Renal cortex interstitium (tissue), 11 donors: ENCODE data around the gene PLA2G4B. TPM values are rescaled to one million over a fixed set of nuclear protein-coding genes. Genes with fewer than 3 reads are reported as not detected.

Experiments used
- DNase-seq, 11 donors: peaks; one replicate each; pipeline ENCODE4 v3.0.0-alpha.2; 2013; ENCODE audit warnings: low read depth in 9 of 11, low spot score in 4 of 11; ENCODE audit errors: extremely low read depth in 1 of 11
- polyA plus RNA-seq, 3 donors: library from polyadenylated mRNA; unstranded; fragments of 120-200 nt; gene quantifications; one replicate each; pipeline ENCODE4 v1.2.1, GENCODE V29; 2013; ENCODE audit not compliant: insufficient read length in 3 of 3

PLA2G4B gene
- polyA plus RNA-seq, 3 donors = 11.9 to 24.3 (median 12.6) TPM

DNA sequence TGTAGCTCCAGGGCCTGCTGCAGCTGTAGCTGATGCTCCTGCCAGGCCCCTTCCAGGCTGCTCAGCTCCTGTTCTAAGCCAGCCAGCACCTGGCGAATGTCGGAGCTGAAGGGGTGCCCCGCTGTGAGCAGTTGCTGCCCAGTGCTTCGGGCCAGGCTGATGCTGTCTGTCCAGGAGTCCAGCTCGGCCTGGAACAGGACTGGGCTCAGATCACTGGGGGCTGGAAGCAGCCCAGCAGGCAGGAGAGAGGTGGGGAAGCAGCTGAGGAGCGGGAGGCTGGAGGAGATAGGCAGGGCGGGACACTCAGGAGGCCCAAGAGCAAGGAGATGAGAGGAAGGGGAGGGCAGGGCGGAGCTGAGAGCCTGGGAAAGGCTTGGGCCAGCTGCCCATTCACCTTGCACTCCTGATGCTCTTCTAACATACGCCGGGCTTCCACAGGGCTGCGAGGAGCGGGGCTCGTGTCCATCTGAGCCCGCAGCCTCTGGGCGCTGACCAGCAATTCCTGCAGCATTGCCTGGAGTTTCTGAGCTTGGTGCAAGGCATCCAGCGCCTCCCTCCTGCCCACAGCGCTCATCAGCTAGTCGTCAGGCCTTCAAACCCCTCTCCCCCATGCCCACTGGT, 23.2 kb downstream of the PLA2G4B start:
- no peak for DNase-seq

DNA sequence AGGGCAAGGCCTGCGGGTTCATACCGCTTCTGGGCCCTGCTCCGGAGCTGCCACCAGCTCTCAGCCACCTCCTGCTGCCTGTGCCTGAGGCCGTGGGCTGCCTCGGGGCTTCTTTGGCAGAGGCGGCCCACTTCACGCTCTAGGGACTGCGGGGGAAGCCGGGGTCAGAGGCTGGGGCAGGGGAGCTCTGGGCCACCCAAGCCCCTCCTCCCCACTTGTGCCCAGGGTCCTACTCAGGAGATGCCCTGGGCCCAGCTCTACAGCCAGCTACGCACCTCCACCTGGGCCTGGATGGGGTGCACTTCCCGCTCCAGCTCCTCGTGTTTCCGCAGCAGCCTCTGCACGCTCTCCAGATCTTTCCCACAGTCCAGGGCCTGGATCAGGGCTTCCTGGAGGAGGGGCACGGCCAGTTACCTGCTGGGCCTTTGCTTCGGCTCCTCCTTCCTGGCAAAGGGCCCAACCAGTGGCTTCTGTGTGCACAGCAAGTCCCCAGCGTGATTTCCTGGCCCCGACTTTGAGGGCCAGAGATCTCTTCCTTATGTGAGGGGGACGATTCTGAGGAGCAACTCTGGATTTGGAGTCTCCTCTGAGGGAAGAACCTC, 24.0 kb downstream of the PLA2G4B start:
- DNase-seq = no peak

DNA sequence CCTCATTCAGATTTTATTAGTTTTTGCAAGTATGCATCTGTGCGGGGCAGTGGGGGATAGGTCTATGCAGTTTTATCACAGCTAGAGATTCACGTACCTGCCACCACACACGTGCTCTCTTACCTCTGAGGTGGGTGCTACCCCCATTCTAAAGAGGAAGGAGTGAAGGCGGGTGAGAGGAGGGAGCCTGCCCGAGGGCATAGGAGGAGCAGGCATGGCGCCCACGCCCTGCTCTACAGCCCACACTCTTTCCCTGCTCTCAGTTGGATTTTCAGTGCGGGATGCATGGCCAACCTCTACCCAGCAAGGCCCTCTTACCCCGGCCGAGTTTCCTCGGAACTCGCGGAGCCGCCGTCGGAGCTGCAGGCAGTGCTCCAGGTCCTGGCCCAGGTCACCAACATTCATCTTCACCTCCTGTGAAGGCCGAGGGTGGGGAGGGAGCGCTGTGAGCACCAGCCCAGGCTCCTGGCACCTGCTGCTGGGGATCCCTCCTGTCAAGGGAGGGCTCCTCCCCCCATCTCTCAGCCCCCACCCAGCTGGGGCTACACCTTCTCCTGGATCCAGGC, 26.9 kb downstream of the PLA2G4B start:
- no peak for DNase-seq

DNA sequence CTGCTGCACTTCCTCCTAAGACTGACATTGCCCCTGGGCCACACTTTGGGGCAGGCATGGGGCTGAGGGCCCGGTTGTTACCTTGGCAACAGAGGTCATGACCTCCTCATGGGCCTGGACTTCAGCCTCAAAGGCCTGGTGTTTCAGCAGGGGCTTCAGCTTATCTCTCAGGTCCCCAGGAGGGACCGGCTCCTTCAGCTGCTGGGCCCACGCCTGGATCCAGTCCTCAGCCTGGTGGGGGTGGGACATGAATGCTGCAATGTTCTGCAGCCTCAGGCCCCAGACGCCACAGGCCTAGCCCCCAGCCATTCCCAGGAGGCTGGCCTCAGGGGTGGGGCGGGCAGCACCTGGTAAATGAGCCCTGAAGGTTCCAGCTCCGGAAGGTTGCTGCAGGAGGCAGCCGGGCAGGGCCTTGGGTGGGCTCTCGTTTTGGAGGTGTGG, 27.6 kb downstream of the PLA2G4B start:
- DNase-seq = no peak

DNA sequence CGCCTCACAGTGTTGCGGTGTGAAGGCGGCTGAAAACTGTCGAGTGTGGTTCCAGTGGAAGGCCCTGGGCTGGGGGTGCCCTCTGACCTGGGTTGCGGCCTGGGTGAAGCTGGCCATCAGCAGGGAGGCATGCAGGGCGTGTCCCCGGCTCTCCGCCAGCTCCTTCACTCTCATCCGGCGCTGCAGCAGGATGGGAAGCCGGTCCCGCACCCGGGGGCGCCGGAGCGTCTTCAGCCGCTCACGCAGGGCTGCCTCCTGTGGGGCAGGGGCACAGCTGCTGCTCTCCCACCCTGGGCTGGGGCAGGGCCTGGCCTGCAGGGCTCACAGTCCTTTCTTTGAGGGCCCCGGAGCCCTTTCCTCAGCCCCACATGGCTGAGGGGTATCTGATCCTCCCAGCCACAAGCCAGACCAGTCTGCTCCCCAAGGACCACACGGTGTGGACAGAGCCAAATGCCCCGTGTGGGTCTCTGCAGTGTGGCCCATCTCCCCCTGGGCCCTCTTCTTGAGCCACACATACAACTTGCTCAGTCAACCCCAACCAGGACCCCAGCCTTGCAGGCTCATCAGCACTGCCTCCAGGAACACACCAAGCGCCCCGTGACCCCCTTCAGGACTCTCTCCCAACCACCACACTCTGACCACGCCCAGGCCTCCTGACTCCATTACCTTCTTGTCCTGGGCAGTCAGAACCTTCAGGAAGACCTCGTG, 28.4 kb downstream of the PLA2G4B start:
- no peak for DNase-seq

DNA sequence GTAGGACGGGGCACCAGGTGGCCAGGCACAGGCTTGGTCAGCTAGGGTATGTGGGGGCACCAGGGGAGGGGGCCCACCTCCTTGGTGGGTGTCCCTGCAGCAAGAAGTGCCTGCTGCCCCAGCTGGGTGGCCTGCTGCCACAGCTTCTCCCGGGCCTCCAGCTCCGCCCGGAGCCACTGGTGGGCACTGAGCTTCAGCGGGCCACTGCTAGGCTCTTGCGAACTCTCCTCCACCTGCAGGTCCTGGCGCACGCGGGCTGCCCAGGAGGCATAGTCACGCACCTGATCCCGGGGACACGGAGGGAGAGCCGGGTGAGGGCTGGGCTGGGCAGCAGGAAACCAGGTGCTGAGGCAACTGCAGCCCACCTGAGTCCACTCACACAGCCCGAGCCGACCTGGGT, 29.7 kb downstream of the PLA2G4B start:
- DNase-seq = no peak

DNA sequence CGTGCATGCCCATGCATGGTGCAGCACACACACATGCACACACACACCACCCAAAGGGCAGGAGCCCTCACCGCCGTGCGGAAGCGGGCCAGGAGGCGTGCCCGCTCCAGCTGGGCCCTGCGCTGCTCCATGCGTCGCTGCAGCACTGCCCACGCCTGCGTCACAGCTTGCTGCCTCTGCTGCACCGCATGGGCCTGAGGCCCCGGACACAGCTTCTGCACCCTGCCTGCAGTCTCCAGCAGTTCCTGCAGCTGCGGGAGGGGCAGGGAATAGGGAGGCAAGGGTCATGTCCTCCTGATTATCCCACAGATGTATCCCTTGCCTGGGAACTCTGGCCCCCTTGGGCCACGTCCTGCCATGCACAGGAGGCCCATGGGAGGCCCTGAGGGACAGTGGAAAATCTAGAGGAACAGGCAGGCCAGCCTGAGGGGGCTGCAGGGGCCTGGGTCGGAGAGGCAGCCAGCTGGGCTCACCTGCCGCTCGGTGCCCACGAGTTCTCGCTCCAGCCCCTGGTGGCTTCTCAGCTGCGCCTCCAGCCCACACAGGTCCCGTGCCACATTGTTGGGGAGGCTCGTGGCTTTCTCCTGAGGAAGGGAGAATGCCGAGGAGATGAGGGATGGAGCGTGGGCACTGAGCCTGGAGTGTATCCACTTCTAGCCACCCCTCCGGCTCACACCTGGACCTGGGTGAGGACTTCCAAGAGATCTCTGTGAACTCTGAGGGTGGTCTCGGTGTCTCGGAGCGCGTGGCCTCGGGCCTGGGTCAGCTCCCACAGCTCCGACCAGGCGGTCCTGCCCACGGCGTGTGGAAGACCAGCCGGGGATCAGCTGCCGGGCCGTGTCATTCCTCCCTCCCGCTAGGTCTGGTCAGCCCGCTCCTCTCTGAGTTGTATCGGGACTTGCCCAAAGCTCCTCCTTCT, 31.4 kb downstream of the PLA2G4B start:
- no peak for DNase-seq

DNA sequence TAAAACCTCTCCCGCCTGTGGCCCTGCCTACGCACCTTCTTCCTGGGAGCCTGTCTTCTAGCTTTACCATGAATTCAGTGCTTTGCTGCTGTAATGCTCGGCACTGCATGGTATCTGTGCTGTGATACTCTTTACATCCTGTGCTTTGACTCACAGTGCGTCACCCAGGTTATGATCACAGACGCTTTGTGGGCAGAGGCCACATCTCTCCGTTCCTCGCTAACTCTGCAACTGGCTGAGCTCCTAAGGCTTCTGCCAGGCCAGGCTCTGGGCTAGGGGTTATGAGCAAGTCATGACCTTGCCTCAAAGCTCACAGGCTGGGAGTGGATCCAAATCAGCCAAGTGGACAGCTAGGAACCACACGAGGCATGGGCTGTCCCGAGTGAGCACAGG, 32.0 kb downstream of the PLA2G4B start:
- no peak for DNase-seq

DNA sequence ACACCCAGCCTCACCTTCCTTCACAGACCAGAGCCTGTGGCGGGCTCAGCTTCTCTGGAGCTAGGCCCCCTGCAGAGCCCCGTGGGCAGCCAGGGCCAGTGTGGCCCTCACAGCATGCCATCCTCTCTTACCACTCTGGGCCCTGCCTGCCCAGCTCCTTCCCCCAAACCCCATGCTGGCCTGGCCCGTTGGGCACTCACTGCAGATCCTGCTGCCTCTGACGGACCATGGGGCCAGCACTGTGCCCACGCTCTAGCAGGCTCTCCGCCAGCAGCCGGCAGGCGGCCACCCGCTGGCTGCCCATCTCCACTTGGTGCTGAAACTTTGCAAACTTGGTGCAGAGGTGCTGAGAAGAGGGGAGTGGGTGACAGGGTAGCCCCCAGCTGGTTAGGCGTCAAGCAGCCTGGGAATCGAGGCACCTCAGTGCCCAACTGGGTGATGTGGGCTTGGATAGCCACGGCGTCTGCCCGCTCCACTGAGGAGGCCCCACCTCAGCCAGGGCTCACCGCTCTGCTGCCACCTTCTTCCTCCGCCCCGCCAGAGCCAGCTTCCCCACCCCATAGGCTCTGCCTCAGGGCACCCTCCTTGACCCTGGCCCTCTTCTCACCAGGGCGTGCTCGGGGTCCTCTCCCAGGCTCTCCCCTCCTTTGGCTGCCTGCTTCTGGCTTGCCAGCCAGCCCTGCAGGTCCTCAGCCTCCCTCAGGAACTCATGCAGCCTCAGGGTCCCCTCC, 32.7 kb downstream of the PLA2G4B start:
- no peak for DNase-seq

DNA sequence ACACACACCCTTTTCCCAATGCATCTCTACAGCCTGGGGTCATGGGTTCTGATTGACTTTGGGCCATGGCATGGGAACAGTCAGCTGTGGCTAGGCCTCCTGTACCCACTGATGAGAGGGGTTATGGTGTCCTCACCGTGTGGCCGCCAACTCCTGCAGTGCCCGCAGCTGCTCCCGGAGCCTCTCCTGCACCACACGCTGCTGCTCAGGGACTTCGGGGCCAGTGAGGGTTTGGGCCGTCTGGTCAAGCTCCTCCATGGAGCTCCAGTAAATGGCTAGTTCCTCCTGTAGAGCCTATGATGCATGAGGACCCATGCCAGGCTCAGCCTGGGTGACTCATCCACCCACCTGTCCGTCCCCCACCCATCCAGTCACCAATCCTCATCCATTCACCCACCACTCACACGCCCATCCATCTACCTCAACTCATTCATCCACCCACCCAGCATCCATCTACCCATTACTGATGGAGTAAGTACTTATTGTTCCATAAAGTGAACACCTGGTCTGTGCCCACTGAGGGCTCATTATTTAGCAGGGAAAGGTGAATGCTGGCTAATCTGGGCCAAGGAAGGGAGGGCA, 33.6 kb downstream of the PLA2G4B start:
- no peak for DNase-seq

DNA sequence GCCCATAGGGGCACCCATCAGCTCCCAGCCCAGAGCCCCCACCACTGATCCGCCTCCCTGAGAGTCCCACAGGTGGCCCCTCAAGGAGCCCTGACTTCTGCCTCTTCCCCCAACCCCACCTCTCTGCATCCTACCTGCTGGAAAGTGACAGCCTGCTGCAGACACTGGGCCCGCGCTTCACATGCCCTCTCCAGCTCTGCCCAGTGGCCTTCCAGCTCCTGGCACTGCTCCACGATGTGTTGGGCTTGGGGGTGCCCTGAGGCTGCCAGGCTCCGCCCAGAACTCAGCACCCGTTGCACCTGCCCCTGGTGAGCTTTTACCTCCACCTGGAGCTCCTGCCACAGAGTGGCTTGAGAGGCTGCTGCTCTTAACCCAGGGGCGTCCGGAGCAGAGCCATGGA, 35.1 kb downstream of the PLA2G4B start:
- DNase-seq = no peak

DNA sequence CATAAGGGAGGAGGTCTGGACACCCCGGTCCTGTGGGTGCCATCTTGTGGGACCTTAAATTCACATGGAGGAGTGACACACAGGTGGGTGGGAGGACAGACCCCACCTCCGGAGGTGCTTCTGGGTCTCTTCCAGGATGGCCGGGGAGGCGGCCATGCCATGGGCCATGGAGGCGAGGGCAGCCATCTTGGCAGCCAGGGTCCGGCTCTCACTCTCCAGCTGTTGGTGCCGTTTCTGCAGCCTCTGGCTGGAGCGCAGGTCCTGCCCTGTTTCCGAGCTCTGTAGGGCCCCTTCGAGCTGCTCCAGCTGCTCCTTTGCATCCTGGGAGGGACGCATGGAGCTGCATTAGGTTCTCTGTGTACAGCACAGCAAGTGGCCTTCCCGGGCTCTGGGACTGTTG, 36.1 kb downstream of the PLA2G4B start:
- DNase-seq = no peak

DNA sequence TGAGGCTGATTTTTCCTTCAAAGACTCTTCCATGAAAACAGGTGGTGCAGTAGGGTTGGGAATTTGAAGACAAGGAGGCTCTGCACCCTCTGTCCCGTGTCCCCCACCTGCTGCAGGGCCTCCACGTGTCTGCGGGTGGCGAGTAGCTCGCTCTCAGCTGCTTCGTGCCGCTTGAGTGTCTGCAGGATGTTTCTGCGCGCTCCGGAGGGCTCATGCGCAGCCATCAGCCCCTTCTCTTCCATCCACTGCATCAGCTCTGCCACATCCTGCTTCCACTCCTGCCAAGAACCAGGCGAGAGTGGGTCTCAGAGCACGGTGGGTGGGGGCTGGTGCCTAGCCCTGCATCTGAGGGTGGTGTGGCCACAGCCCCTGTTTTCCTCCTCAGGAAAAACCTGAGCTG, 37.4 kb downstream of the PLA2G4B start:
- DNase-seq = no peak

DNA sequence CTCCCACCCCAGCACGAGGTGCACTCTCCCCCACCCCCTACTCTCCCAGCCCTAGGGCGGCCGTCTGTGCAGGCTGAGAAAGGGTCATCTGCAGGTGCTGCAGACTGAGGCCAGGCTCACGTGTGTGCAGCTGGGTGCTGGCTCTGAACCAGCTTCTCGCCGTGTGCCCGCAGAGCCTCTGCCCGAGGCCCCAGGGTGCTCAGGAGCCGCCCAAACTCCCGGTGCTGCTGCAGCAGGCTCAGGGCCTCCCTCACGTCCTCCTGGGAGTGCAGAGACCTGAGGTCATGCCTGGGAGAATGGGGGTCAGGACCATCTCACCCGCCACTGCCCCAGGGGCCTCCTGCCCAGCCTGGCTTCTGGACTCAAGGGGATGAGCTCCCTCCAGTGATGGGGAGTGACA, 38.0 kb downstream of the PLA2G4B start:
- DNase-seq = no peak

DNA sequence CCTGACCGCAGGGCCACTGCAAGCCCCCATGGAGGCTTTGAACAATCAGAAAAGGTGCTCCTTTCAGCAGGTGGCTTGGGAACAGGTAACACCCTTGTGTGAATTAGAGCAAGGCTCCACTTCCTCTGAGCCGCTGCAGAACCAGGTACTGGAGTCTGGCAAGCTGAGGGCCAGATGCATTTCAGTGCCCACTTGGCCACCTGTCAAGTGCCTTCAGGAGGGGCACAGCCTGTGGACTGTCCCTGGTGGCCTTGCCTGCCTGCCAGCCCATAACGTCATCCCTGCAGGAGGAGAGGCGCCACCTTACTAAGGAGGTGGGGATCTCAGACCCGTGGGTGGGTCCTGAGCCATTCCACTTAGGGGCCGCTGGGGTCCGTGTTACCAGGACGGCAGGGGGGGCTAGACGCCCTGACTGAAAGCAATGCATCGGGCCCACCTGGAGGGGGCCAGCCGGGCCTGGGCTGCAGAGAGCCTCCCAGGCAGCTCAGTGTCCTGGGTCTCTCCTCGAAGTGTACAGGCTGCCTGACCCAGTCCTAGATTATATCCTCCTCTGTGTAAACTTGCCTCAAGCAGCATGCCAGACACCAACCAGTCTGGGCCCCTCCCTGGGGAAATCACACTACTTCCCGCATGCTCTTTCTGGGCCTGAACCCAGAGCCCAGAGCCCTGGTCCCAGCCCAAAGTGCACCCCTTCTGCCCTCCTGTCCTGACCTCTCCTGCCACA, 39.1 kb downstream of the PLA2G4B start:
- DNase-seq = no peak

DNA sequence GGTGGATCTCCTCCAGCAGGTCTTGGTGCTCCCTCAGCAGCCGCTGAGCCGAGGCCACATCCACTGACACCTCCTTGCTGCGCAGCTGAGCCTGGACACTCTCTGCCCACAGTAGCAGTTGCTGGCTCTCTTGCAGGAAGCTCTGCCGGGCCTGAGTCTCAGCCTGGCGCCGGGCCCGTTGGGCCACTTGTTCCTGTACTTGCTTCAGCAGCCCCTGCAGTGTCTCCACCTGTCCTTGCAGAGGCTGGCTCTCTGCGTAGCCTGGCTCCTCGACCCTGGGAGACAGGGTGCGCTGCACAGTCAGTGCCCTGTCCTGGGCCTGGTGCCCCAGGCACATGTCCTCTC, 39.7 kb downstream of the PLA2G4B start:
- DNase-seq = no peak

DNA sequence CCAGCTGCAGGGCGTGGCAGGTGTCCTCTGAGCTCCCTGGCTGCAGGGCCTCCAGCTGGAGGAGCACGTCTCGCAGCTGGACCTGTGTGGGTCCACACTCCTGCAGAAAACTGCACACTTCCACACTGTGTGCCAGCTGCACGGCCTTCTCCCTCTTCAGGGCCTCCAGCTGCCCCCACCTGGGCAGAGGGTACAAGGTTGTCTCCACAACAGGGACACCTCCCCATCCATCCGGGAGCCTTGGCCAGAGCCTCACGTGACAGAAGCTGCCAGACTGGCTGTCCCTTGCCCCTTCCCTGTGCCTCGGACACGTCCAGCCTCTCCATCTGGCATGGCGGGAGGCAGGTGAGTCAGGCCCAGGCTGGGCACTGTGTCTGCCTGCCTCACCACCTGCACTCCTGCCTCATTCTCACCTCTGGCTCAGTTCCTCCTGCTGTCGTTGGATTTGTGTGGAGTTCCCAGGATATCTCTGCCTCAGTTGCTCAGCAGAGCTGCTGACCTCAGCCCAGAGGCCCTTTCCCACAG, 40.7 kb downstream of the PLA2G4B start:
- DNase-seq = no peak
